HG03139 (cell line): ENCODE measurements around the gene CBX8.

Experiments
- ATAC-seq: cut with Tn5 transposase; IDR thresholded peaks from one replicate; pipeline ENCODE4 v1.9.1; 2021; ENCODE audit not compliant: unreplicated experiment

Gene CBX8

GRCh38 chr17:79795795-79796443 lies 958 bp downstream of the CBX8 start:
- no peak for ATAC-seq

- ATAC-seq: no peak
Observed at GRCh38 chr17:79794659-79795511, 2.0 kb downstream of the CBX8 start.

GRCh38 chr17:79793924-79794304 lies 3.0 kb downstream of the CBX8 start:
- ATAC-seq: no peak

- ATAC-seq: no peak
Observed at GRCh38 chr17:79792984-79793923, 3.6 kb downstream of the CBX8 start.

- ATAC-seq: no peak
Observed at GRCh38 chr17:79792341-79792871, 4.5 kb downstream of the CBX8 start.

GRCh38 chr17:79791735-79792161 lies 5.1 kb downstream of the CBX8 start:
- ATAC-seq: no peak

GRCh38 chr17:79790805-79791734 lies 5.8 kb downstream of the CBX8 start:
- no peak for ATAC-seq

GRCh38 chr17:79789943-79790804 lies 6.7 kb downstream of the CBX8 start:
- no peak for ATAC-seq

GRCh38 chr17:79788989-79789942 lies 7.6 kb downstream of the CBX8 start:
- ATAC-seq: no peak

- no peak for ATAC-seq
Observed at GRCh38 chr17:79788455-79788854, 8.4 kb downstream of the CBX8 start.

GRCh38 chr17:79786930-79787643 lies 9.8 kb downstream of the CBX8 start:
- no peak for ATAC-seq

GRCh38 chr17:79785900-79786810 lies 10.7 kb downstream of the CBX8 start:
- no peak for ATAC-seq

- ATAC-seq: no peak
Observed at GRCh38 chr17:79785017-79785899, 11.6 kb downstream of the CBX8 start.

- ATAC-seq: no peak
Observed at GRCh38 chr17:79784353-79785016, 12.4 kb downstream of the CBX8 start.

- no peak for ATAC-seq
Observed at GRCh38 chr17:79783891-79784290, 13.0 kb downstream of the CBX8 start.
